HL-60 (cell line): ENCODE measurements around the gene CSRNP3.

Source experiments
- POLR2AphosphoS5 ChIP-seq: IDR thresholded peaks from 2 replicates; pipeline ENCODE4 v1.6.1; 2012; ENCODE audit warnings: low read depth
- SPI1 ChIP-seq: IDR thresholded peaks from 2 replicates; pipeline ENCODE4 v1.6.1; 2012; ENCODE audit warnings: low read depth, mild to moderate bottlenecking, borderline replicate concordance
- TF ChIP-seq, protein P1 (sequence below): IDR thresholded peaks from one replicate; pipeline ENCODE4 v1.5.1; 2011; ENCODE audit warnings: low read length, control low read depth, inconsistent platforms; ENCODE audit not compliant: insufficient read depth

- TF ChIP-seq, protein P1, sequence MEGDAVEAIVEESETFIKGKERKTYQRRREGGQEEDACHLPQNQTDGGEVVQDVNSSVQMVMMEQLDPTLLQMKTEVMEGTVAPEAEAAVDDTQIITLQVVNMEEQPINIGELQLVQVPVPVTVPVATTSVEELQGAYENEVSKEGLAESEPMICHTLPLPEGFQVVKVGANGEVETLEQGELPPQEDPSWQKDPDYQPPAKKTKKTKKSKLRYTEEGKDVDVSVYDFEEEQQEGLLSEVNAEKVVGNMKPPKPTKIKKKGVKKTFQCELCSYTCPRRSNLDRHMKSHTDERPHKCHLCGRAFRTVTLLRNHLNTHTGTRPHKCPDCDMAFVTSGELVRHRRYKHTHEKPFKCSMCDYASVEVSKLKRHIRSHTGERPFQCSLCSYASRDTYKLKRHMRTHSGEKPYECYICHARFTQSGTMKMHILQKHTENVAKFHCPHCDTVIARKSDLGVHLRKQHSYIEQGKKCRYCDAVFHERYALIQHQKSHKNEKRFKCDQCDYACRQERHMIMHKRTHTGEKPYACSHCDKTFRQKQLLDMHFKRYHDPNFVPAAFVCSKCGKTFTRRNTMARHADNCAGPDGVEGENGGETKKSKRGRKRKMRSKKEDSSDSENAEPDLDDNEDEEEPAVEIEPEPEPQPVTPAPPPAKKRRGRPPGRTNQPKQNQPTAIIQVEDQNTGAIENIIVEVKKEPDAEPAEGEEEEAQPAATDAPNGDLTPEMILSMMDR: no peak
- TF ChIP-seq SPI1 (no peak), POLR2AphosphoS5 (no peak)
Observed at GRCh38 chr2:165567273-165567672, 97.8 kb downstream of the CSRNP3 start.
